Activated CD4-positive, alpha-beta T cell treated with anti-CD3 and anti-CD28 coated beads for 24 hours (primary cell): ENCODE data around the gene B3GNT8.
"Not testable (repeated sequence)": the region's sequence is repeated elsewhere in the genome, so short reads cannot be mapped to it uniquely, and the experiment has no call there.

Source experiments
- DNase-seq, 2 donors: peaks; one replicate each; pipeline ENCODE4 v3.0.0-alpha.2; 2020; ENCODE audit warnings: low read depth in 2 of 2

Gene B3GNT8

DNA sequence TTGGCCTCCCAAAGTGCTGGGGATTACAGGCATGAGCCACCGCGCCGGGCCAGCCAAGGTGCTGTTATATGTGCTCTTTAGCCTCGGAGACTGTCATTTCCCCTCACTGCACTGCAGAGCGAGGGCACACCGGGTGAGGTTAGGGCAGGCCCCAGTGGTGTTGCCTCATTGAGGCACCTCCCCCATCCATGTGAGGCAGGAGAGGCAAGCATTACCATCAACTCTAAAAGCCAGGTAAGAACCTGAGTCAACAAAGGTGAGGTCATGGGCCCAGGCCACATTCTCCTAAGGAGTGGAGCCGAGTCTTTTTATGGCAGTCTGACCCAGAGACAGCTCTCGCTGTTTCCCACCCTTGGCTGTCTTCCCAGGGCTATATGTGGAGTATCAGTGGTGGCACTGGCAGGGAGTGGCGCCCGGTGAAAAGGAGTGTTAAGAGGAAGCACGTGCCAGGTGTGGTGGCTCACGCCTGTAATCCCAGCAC, 10.9 kb downstream of the B3GNT8 start:
- no peak for DNase-seq

DNA sequence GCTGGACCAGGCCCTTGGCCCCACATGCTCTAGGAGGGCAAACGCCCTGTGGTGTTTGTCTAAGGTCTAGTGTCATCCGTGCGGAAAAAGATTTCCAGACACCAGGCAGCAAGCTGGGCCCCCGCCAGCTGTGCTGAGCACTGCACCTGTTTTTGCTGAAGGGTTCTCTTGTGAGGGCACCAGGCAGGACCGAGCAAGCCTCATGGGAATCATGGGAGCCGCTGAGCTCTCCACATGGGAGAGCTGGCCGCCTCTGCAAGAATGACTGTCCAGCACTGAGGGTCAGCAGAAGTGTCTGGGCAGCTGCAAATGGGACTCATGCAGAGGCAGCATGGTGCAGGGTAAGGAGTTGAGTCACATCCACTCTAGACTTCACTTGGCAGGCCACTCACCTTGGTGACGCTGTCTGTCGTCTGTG, 12.0 kb downstream of the B3GNT8 start:
- DNase-seq, result no peak

DNA sequence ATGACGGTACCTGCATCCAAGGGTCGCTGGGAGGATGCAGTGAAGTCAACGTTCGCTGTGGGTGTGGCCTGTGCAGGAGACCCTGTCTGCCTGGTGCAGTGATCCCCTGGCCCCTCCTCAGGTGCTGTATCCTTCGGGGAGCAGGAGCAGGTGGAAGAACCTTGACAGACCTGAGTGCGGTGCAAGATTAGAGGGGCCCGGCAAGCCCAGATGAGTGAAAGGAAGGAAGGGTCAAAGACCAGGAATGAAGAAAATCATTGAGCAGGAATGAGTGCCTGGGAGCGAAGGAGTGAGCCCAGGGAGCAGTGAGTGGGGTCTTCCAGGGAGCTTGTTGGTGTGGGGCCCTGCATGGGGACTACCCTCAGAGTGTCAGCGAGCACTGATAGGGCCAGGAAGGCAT, 12.7 kb downstream of the B3GNT8 start:
- no peak for DNase-seq

DNA sequence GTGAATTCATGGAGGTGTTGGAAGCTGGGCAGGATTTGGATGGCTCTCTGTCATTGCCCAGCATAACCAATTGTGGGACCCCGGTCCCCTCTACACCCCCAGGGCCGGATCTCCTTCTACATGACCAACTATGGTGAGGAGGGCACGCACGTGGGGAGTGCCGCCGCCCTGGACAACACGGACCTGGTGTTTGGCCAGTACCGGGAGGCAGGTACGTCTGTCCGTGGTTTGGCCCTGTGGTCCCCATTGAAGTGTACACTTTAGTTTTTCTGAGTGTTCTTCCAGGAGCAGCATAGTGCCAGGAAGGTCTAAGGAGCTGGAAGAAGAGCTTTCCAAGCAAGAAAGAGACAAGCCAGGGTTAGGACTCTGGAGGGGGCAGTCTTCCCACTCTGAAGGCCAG, 13.2 kb downstream of the B3GNT8 start:
- DNase-seq, result no peak

DNA sequence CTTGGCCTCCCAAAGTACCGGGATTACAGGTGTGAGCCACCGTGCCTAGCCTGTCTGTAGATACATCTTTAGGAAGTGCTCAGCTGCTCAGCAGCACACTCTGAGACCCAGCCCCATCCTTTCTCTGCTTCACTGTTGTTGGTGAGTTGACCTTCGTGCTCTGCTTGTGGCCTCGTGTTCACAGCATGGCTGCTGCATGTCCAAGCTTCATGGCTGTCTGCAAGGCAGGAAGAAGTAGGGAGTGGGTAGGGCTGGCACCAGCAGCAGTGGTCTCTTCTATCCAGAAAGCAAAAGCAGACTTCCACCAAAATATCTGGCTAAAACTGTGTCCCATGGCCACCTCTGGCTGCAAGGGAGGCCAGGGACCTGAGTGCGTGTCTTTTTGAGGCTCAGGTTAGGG, 14.2 kb downstream of the B3GNT8 start:
- DNase-seq, result no peak

- DNase-seq, result no peak
Measured at GRCh38 chr19:41411968-41412265, 15.3 kb downstream of the B3GNT8 start.

- DNase-seq, result no peak
Measured at GRCh38 chr19:41411100-41411967, 15.8 kb downstream of the B3GNT8 start.

DNA sequence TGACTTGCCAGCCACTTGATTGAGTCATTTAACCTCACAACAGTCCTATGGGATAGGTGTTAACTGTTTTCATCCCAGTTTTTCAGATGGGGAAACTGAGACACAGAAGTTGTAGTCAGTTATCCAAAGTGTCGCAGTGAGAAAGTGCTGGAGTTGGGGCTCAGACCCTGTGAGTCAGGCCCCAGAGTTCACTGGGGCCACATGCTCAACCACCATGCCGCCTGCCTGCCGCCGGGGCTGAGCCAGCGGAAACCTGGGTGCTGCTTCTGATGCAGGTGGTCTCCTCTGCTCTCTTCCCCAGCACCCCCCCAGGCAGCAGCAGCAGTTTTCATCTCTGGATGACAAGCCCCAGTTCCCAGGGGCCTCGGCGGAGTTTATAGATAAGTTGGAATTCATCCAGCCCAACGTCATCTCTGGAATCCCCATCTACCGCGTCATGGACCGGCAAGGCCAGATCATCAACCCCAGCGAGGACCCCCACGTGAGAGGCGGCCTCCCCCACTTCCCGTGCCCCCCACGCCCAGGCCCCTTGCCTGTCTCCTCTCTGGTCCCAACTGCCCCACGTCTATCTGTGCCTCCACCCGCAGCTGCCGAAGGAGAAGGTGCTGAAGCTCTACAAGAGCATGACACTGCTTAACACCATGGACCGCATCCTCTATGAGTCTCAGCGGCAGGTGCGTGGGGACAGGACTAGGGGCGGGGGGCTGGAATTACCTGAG, 16.7 kb downstream of the B3GNT8 start:
- no peak for DNase-seq

DNA sequence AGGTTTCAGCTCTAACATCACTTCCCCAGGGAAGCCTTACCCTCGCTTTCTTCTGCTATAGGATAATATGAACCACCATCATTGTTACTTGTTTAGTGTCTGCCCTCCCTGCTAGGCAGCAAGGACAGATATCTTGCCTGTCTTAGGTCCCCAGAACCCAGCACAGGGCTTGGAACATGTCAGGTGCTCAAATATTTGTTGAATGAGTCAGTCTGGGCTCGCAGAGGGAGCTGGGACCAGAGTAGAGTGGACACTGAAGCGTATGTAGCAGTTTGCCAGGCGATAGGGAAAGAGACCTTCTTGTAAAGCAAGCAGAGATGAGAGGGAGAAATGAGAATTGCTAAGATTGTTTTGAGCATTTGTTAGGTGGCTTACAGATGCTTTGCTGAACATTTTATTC, 17.9 kb downstream of the B3GNT8 start:
- DNase-seq, result no peak

GRCh38 chr19:41408846-41409245, 18.3 kb downstream of the B3GNT8 start:
- DNase-seq, result not testable (repeated sequence)

DNA sequence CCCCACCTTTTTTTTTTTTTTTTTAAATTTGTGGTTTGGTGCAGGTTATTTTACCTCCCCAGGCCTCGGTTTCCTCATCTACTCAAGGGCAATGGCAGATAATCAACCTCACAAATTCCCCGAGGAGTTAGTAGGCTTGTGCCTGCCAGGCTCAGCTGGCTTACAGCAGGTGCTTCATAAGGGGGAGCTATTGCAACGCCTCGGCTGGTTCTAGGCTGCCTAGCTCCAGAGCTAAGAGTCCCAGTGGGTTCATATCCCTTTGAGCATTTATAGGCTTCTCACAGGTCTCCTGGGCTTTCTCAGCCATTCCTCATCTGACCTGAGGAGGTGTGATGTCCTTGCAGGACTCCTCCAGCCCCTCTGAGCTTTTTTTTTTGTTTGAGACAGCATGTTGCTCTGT, 18.9 kb downstream of the B3GNT8 start:
- DNase-seq, result no peak

DNA sequence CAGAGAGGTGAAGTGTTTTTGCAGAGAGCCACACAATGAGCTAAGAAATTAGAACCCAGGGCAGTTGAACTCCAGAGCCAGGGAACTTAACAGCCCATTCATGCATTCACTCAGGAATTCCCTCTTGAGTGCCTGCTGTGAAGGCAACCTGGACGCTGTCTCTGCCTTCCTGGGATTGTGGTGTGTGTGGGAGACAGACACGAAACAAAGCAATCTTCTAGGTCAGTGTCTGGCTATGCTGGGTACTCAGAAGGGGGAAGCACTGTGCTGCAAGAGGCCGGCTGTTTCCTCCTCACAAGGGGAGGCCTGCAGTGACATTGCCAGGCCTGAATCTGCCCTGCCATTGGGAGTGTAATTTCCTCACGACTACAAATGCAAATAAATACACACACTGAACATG, 19.9 kb downstream of the B3GNT8 start:
- DNase-seq, result no peak

DNA sequence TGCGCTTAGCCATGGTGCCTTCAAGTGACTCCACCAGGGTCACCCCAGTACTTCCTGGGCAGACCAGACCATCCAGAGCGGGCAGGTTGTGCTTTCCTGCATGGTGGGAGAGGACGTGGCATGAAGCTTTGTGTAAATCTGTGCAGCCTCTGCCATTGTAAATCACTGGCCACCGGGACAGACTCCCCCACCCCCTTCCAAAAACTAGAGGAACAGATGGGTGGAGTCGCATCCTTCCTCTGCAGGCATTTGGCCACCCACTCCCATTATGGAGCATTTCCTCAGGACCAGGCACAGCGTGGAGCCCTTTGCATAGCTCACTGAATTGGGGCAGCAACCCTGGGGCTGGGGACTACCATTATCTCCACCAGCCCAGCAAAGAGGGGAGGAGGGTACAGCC, 21.4 kb downstream of the B3GNT8 start:
- no peak for DNase-seq

- DNase-seq, result no peak
Measured at GRCh38 chr19:41403181-41403970, 23.8 kb downstream of the B3GNT8 start.

- DNase-seq, result no peak
Measured at GRCh38 chr19:41402010-41402409, 25.2 kb downstream of the B3GNT8 start.

GRCh38 chr19:41401483-41401882, 25.7 kb downstream of the B3GNT8 start:
- no peak for DNase-seq

DNA sequence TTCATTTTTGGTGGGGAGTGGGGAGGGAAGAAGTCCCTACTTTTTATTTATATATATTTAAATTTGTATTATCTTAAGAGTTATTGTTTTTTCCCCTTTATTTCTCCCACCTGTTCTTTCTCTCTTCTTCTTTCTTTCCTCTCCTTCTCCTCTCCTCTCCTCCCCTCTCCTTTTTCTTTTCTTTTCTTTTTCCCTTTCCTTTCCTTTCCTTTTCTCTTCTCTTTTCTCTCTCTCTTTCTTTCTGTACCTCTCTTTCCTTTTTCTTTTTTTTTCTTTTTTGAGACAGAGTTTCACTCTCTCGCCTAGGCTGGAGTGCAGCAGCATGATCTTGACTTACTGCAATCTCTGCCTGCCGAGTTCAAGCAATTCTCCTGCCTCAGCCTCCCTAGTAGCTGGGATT, 27.6 kb downstream of the B3GNT8 start:
- no peak for DNase-seq

DNA sequence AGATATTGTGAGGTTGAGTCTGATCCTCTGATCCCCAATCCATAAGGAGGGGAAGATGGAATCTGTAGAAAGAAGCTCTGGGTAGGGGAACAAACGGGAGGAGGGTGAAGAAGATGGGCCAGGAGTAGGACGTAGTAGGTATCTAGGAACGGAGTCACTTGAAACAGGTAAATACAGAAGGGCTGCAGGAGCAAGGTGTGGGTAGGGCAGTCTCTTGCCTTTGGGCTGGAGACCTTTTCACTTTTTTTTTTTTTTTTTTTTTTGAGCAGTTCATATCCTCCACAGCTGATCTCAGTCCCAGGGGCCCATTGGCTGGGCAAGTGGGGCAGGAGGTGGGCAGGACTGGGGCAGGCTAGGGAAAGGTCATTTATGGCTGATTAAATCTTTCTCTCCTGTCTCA, 28.1 kb downstream of the B3GNT8 start:
- no peak for DNase-seq

DNA sequence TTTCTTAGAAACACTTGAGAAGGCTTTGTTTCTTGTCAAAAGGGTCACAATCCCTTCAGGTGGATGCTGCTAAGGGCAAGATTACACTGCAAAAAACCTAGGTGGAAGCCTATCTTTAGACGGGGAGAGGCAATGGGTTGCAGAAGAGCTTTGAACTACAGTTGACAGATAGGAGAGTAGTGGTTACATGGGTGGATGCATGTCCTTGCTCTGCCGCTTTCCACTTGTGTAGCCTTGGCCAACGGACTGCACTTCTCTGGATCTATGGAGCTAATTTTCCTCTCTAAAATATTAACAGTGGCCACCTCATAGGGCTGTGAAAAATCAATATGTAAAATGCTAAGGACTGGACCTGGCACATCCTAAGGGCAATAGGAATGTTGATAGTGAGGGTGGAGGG, 28.6 kb downstream of the B3GNT8 start:
- no peak for DNase-seq

GRCh38 chr19:41398050-41398418, 29.1 kb downstream of the B3GNT8 start:
- DNase-seq, result no peak

GRCh38 chr19:41397086-41398049, 29.8 kb downstream of the B3GNT8 start, which contains the start of the genes BCKDHA and EXOSC5:
BCKDHA (plus strand) TSS chr19:41397818; CDS start chr19:41397828, 10 bp downstream.
EXOSC5 (minus strand) TSS chr19:41397359; CDS start chr19:41397328, 31 bp downstream.
- peak; percentile 98 for DNase-seq
